Pancreas (tissue), 10 donors: ENCODE measurements around the gene SBK3. TPM values are rescaled to one million over a fixed set of nuclear protein-coding genes. Genes with fewer than 3 reads are reported as not detected.

Experiments
- ATAC-seq, 4 donors: fragments of 200-7000 bp; cut with Tn5 transposase; one replicate each; pipeline versions ENCODE4 v1.8.0 to v1.9.1; 2020; ENCODE audit warnings: mild to moderate bottlenecking in 4 of 4, moderate library complexity in 4 of 4
- DNase-seq, 6 donors: peaks; one replicate each; pipeline ENCODE4 v3.0.0-alpha.2; 2020
- FAIRE-seq: peaks from 2 replicates; lab custom pipeline; 2012; peaks lifted over from hg19 to GRCh38; lab: Jason Lieb, UNC
- H3K27ac ChIP-seq, 4 donors: fragments of 200-600 bp; sonication (generic); 1 replicate in 3 of 4; 2 replicates in 1 of 4; pipeline versions ENCODE4 v1.5.0 to v1.8.0; 2020
- H3K27me3 ChIP-seq, 4 donors: fragments of 200-600 bp; one replicate each; pipeline ENCODE4 v1.8.0; 2021
- H3K36me3 ChIP-seq, 3 donors: fragments of 200-600 bp; sonication (generic) in 1 of 3; one replicate each; pipeline versions ENCODE4 v1.5.0 to v1.8.0; 2020 to 2021
- H3K4me1 ChIP-seq, 3 donors: fragments of 200-600 bp; one replicate each; pipeline ENCODE4 v1.8.0; 2021
- H3K4me3 ChIP-seq, 4 donors: fragments of 200-600 bp; sonication (generic) in 2 of 4; one replicate each; pipeline versions ENCODE4 v1.5.0 to v1.8.0; 2020 to 2021
- H3K9me3 ChIP-seq, 4 donors: fragments of 200-600 bp; one replicate each; pipeline ENCODE4 v1.8.0; 2021
- CTCF ChIP-seq, 4 donors: fragments of 200-600 bp; sonication (generic) in 3 of 4; IDR thresholded peaks; one replicate each; pipeline versions ENCODE4 v1.5.0 to v1.8.0; 2021; ENCODE audit warnings: antibody characterized with exemption in 4 of 4
- WGBS, 2 donors: extraction: QIAGEN DNeasy Blood & Tissue Kit; methylation state at CpG; one replicate each; pipeline ENCODE4 v1.1.7; 2013; 5-methylcytosine and 5-hydroxymethylcytosine counted together
- intact Hi-C, 3 donors: fragments of 100-400 bp; cut with DNase I; formaldehyde crosslinking; loops; one replicate each; pipeline versions ENCODE4 v1.11.1 to v1.14.2; 2022
- polyA plus RNA-seq, 2 donors: library from polyadenylated mRNA; stranded (reverse); fragments of 200-250 nt; gene quantifications; one replicate each; pipeline ENCODE4 v1.2.3, GENCODE V29; 2013
- total RNA-seq, 6 donors: library from RNA; stranded (reverse); fragmentation: NEBNext Ultra II Directional in 4 of 6; extraction: Animal tissue kit (Norgen Biotek cat#: 25700) in 4 of 6; gene quantifications; one replicate each; pipeline versions ENCODE4 v1.2.1 to v1.2.4, GENCODE V29; 2021 to 2023
- donor health status: healthy with polysubstance abuse.
- donor health status: DM: no; HTN: no; CAD: no; lungs with moderate emphysema.
- donor health status: DM: no; HTN: no; CAD: no.
- donor health status: control.
- donor health status: control.
- donor health status: Bipolar disorder and iron deficiency.
- donor health status: DM: yes; HTN: yes; CAD: no.
- donor health status: DM: no; HTN: no; CAD: no.
- donor health status: DM: no; HTN: no; CAD: no.
- donor health status: DM: yes; HTN: yes; CAD: no.

SBK3 gene
- total and polyA plus RNA-seq, 8 donors, result 0.11 to 0.28 (median 0.18) TPM; not detected in 4

- intact Hi-C loops, result no loop called here
- no peak for TF ChIP-seq CTCF (IDR thresholded peaks at IDR 0.05)
- no peaks in the 10 kb centered on the region for H3K27me3 ChIP-seq
- no peak for FAIRE-seq
- H3K4me1 ChIP-seq, result peaks cover 0 to 5% (median 0%) of the 10 kb centered on the region in 3 donors
- no peaks in the 10 kb centered on the region for H3K36me3 ChIP-seq
- no peak for ATAC-seq
- no peak overlapping the region for H3K4me3 ChIP-seq
- H3K27ac ChIP-seq, result no peak overlapping the region
- DNase-seq, result no peak
- 40 to 42% methylated on average over 28 to 29 of the region's 29 CpGs for WGBS, 2 donors
- no peaks in the 10 kb centered on the region for H3K9me3 ChIP-seq
Measured at GRCh38 chr19:55525289-55526101, 19.8 kb downstream of the SBK3 start.

- DNase-seq (no peak), ATAC-seq (no peak), FAIRE-seq (no peak)
- Histone ChIP-seq H3K36me3 (no peaks in the 10 kb centered on the region), H3K27me3 (no peaks in the 10 kb centered on the region), H3K9me3 (no peaks in the 10 kb centered on the region), H3K27ac (no peak overlapping the region), H3K4me1 (no peaks in the 10 kb centered on the region), H3K4me3 (no peak overlapping the region)
- no peak for TF ChIP-seq CTCF (IDR thresholded peaks at IDR 0.05)
- intact Hi-C loops, result no loop called here
- 56 to 66% methylated on average over 14 of the region's 14 CpGs for WGBS, 2 donors
Measured at GRCh38 chr19:55520691-55521292, 24.6 kb downstream of the SBK3 start.

GRCh38 chr19:55519451-55520311, 25.7 kb downstream of the SBK3 start:
- ATAC-seq, result no peak
- no peak for TF ChIP-seq CTCF (IDR thresholded peaks at IDR 0.05)
- no peak overlapping the region for H3K4me3 ChIP-seq
- 67 to 84% methylated on average over 10 of the region's 10 CpGs for WGBS, 2 donors
- no peak for FAIRE-seq
- H3K36me3 ChIP-seq, result no peaks in the 10 kb centered on the region
- H3K9me3 ChIP-seq, result no peaks in the 10 kb centered on the region
- intact Hi-C loops, result loop anchor here in 2 of 3 donors (5.0 kb wide), 2 partner anchors 88 to 113 kb away; partner anchors contain the start of gene ZNF865 (in 1 of the 2)
- no peak for DNase-seq
- no peaks in the 10 kb centered on the region for H3K27me3 ChIP-seq
- no peaks in the 10 kb centered on the region for H3K4me1 ChIP-seq
- no peak overlapping the region for H3K27ac ChIP-seq

GRCh38 chr19:55516878-55517620, 28.3 kb downstream of the SBK3 start:
- TF ChIP-seq CTCF (IDR thresholded peaks at IDR 0.05), result peak; percentile 57 to 68 (median 64)
- WGBS, 2 donors, result 7% methylated on average over 53 to 61 of the region's 61 CpGs
- Histone ChIP-seq H3K4me3 (peak overlapping the region in 3 of 4 donors; percentile 26 to 59 (median 53)), H3K36me3 (no peaks in the 10 kb centered on the region), H3K4me1 (no peaks in the 10 kb centered on the region), H3K27me3 (no peaks in the 10 kb centered on the region), H3K27ac (peak overlapping the region; percentile 57 to 81 (median 80)), H3K9me3 (no peaks in the 10 kb centered on the region)
- ATAC-seq, result peak; percentile 100
- DNase-seq, result peak; percentile 90 to 99 (median 96)
- intact Hi-C loops, result loop anchor here in 2 of 3 donors (5.0 kb wide), 2 partner anchors 90 to 115 kb away; partner anchors contain the start of gene ZNF865 (in 1 of the 2)
- no peak for FAIRE-seq
